SK-N-MC (cell line): ENCODE results near the gene RHBDD1.

Experiments
- EZH2 ChIP-seq: fragments of 200-600 bp; sonication (generic); IDR thresholded peaks from one replicate; pipeline ENCODE4 v1.6.1; 2017; ENCODE audit warnings: antibody characterized with exemption
- POLR2AphosphoS5 ChIP-seq: IDR thresholded peaks from 2 replicates; pipeline ENCODE4 v1.6.1; 2012; ENCODE audit warnings: mild to moderate bottlenecking, low read depth, low read length, borderline replicate concordance

DNA sequence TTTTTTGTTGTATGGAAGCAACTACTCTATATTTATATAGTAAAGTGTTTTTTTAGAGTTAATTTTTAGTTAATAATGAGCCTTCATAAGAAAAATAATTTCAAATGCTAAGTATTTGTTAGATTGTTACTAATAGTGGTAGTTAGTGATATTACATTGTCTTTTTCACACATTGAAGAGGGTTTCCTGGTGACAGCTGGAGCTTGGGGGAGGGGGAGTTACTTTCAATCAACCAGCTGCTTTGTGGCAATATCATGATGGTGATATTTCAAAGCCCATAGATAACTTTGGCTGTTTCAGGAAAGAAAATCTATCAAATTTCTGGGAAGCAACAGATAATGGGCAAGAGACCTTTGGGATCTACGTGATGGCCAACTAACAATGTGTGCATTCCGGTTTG, 4.1 kb downstream of the RHBDD1 start:
- TF ChIP-seq POLR2AphosphoS5 (no peak), EZH2 (no peak)
